Measurements from ENCODE around the gene MAP3K4. TPM values are rescaled to one million over a fixed set of nuclear protein-coding genes. Genes with fewer than 3 reads are reported as not detected.

MAP3K4 gene
- total and polyA plus RNA-seq, 2 of the 8 experiments (the other 6 are each of a cell fraction or from before 2014, with no cell fraction given), result 16.6 to 51.6 TPM

DNA sequence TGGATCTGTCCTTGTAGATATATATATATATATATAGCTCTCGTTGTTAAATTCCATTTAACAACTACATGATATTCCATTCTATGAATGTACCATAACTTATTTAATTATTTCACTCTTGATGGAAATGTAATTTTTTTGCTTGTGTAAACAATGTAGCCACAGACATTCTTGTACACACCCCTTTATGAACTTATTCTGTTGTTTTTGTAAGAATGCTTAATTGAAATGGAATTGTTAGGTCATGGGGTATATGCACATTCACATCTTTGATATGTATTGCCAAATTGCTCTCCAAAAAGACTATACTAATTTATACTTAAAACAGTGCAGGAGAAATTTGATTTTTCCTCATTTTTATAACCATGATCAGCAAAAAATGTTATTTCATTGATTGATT lies 67.2 kb downstream of the MAP3K4 start (continued):
- no peak for TF ChIP-seq TEAD4 (IDR thresholded peaks at IDR 0.05; ENCODE audit: low read depth, low read length)
- no peak for TF ChIP-seq NRF1 (IDR thresholded peaks at IDR 0.05; ENCODE audit: low read depth, low read length)
- no peak for TF ChIP-seq BACH1 (IDR thresholded peaks at IDR 0.05; ENCODE audit: low read length)
- no peak for TF ChIP-seq FOSL1 (IDR thresholded peaks at IDR 0.05; ENCODE audit: insufficient read depth, low read depth, low read length)
- TF ChIP-seq JUN (IDR thresholded peaks at IDR 0.05; ENCODE audit: low read depth, low read length), result no peak
- no peak for TF ChIP-seq RNF2 (IDR thresholded peaks at IDR 0.05; ENCODE audit: borderline replicate concordance, low read depth, low read length, missing control alignments, poor library complexity, severe bottlenecking)
